GM18867 (cell line): ENCODE measurements around the gene EN1.

Experiments used
- ATAC-seq: cut with Tn5 transposase; IDR thresholded peaks from one replicate; pipeline ENCODE4 v1.9.1; 2021; ENCODE audit warnings: mild to moderate bottlenecking, moderate library complexity; ENCODE audit not compliant: unreplicated experiment

Gene EN1

DNA sequence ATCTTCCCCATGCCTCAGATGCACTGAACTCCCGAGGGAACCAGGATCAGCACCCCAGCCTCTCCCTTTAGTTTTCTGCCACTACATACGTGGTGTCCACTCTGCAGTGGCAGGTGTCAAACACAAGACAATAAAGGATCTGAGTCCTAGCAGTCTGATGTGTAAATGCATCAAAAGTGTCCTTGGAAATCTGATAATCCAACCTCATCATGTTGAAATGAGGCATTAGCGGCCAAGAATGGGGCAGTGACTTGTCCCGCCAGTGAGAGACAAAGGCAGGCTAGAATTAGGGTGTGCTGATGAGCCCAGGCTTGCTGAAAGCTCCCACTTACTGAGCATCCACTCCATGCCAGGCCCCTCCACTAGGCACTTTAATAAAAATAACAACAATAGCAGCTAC, 52.9 kb downstream of the EN1 start:
- no peak for ATAC-seq
